Pancreas (tissue), 10 donors: ENCODE data around the gene SLC39A11. TPM values are rescaled to one million over a fixed set of nuclear protein-coding genes. Genes with fewer than 3 reads are reported as not detected.
"Not testable (repeated sequence)": the region's sequence is repeated elsewhere in the genome, so short reads cannot be mapped to it uniquely, and the experiment has no call there.

ENCODE experiments used
- ATAC-seq, 4 donors: fragments of 200-7000 bp; cut with Tn5 transposase; one replicate each; pipeline versions ENCODE4 v1.8.0 to v1.9.1; 2020; ENCODE audit warnings: mild to moderate bottlenecking in 4 of 4, moderate library complexity in 4 of 4
- DNase-seq, 6 donors: peaks; one replicate each; pipeline ENCODE4 v3.0.0-alpha.2; 2020
- FAIRE-seq: peaks from 2 replicates; lab custom pipeline; 2012; peaks lifted over from hg19 to GRCh38; lab: Jason Lieb, UNC
- H3K27ac ChIP-seq, 4 donors: fragments of 200-600 bp; sonication (generic); 1 replicate in 3 of 4; 2 replicates in 1 of 4; pipeline versions ENCODE4 v1.5.0 to v1.8.0; 2020
- H3K27me3 ChIP-seq, 4 donors: fragments of 200-600 bp; one replicate each; pipeline ENCODE4 v1.8.0; 2021
- H3K36me3 ChIP-seq, 3 donors: fragments of 200-600 bp; sonication (generic) in 1 of 3; one replicate each; pipeline versions ENCODE4 v1.5.0 to v1.8.0; 2020 to 2021
- H3K4me1 ChIP-seq, 3 donors: fragments of 200-600 bp; one replicate each; pipeline ENCODE4 v1.8.0; 2021
- H3K4me3 ChIP-seq, 4 donors: fragments of 200-600 bp; sonication (generic) in 2 of 4; one replicate each; pipeline versions ENCODE4 v1.5.0 to v1.8.0; 2020 to 2021
- H3K9me3 ChIP-seq, 4 donors: fragments of 200-600 bp; one replicate each; pipeline ENCODE4 v1.8.0; 2021
- CTCF ChIP-seq, 4 donors: fragments of 200-600 bp; sonication (generic) in 3 of 4; IDR thresholded peaks; one replicate each; pipeline versions ENCODE4 v1.5.0 to v1.8.0; 2021; ENCODE audit warnings: antibody characterized with exemption in 4 of 4
- WGBS, 2 donors: extraction: QIAGEN DNeasy Blood & Tissue Kit; methylation state at CpG; one replicate each; pipeline ENCODE4 v1.1.7; 2013; 5-methylcytosine and 5-hydroxymethylcytosine counted together
- intact Hi-C, 3 donors: fragments of 100-400 bp; cut with DNase I; formaldehyde crosslinking; loops; one replicate each; pipeline versions ENCODE4 v1.11.1 to v1.14.2; 2022
- polyA plus RNA-seq, 2 donors: library from polyadenylated mRNA; stranded (reverse); fragments of 200-250 nt; gene quantifications; one replicate each; pipeline ENCODE4 v1.2.3, GENCODE V29; 2013
- total RNA-seq, 6 donors: library from RNA; stranded (reverse); fragmentation: NEBNext Ultra II Directional in 4 of 6; extraction: Animal tissue kit (Norgen Biotek cat#: 25700) in 4 of 6; gene quantifications; one replicate each; pipeline versions ENCODE4 v1.2.1 to v1.2.4, GENCODE V29; 2021 to 2023
- donor health status: healthy with polysubstance abuse.
- donor health status: DM: no; HTN: no; CAD: no; lungs with moderate emphysema.
- donor health status: DM: no; HTN: no; CAD: no.
- donor health status: control.
- donor health status: control.
- donor health status: Bipolar disorder and iron deficiency.
- donor health status: DM: yes; HTN: yes; CAD: no.
- donor health status: DM: no; HTN: no; CAD: no.
- donor health status: DM: no; HTN: no; CAD: no.
- donor health status: DM: yes; HTN: yes; CAD: no.

SLC39A11 gene
- total and polyA plus RNA-seq, 8 donors: 7.9 to 32.9 (median 19.9) TPM

- ATAC-seq (no peak), DNase-seq (no peak), FAIRE-seq (no peak)
- Histone ChIP-seq H3K4me3 (no peak overlapping the region), H3K9me3 (no peaks in the 10 kb centered on the region), H3K27me3 (no peaks in the 10 kb centered on the region), H3K36me3 (no peaks in the 10 kb centered on the region), H3K4me1 (no peaks in the 10 kb centered on the region), H3K27ac (no peak overlapping the region)
- WGBS, 2 donors: 67 to 74% methylated on average over 1 of the region's 1 CpG
- TF ChIP-seq CTCF (IDR thresholded peaks at IDR 0.05): no peak
- intact Hi-C loops: no loop called here
Observed at GRCh38 chr17:72837335-72837734, 255.2 kb downstream of the SLC39A11 start.

- TF ChIP-seq CTCF (IDR thresholded peaks at IDR 0.05): no peak
- intact Hi-C loops: no loop called here
- ATAC-seq (no peak), FAIRE-seq (no peak), DNase-seq (no peak)
- H3K27ac ChIP-seq: no peak overlapping the region
- H3K36me3 ChIP-seq: no peaks in the 10 kb centered on the region
- H3K4me3 ChIP-seq: no peak overlapping the region
- no peaks in the 10 kb centered on the region for H3K9me3 ChIP-seq
- no peaks in the 10 kb centered on the region for H3K4me1 ChIP-seq
- WGBS, 2 donors: 95 to 98% methylated on average over 4 of the region's 4 CpGs
- no peaks in the 10 kb centered on the region for H3K27me3 ChIP-seq
Observed at GRCh38 chr17:72833128-72833765, 259.2 kb downstream of the SLC39A11 start.

- 92 to 95% methylated on average over 6 of the region's 6 CpGs for WGBS, 2 donors
- TF ChIP-seq CTCF (IDR thresholded peaks at IDR 0.05): no peak
- FAIRE-seq: no peak
- no peaks in the 10 kb centered on the region for H3K4me1 ChIP-seq
- no peaks in the 10 kb centered on the region for H3K36me3 ChIP-seq
- intact Hi-C loops: no loop called here
- H3K9me3 ChIP-seq: no peaks in the 10 kb centered on the region
- no peaks in the 10 kb centered on the region for H3K27me3 ChIP-seq
- H3K27ac ChIP-seq: no peak overlapping the region
- DNase-seq: no peak
- no peak for ATAC-seq
- H3K4me3 ChIP-seq: no peak overlapping the region
Observed at GRCh38 chr17:72832306-72832705, 260.2 kb downstream of the SLC39A11 start.

- 88 to 96% methylated on average over 4 of the region's 4 CpGs for WGBS, 2 donors
- Histone ChIP-seq H3K4me1 (no peaks in the 10 kb centered on the region), H3K27me3 (no peaks in the 10 kb centered on the region), H3K36me3 (no peaks in the 10 kb centered on the region), H3K4me3 (no peak overlapping the region), H3K9me3 (no peaks in the 10 kb centered on the region), H3K27ac (no peak overlapping the region)
- ATAC-seq (no peak), DNase-seq (no peak), FAIRE-seq (no peak)
- intact Hi-C loops: no loop called here
- no peak for TF ChIP-seq CTCF (IDR thresholded peaks at IDR 0.05)
Observed at GRCh38 chr17:72829883-72830282, 262.6 kb downstream of the SLC39A11 start.

GRCh38 chr17:72826602-72827001 lies 265.9 kb downstream of the SLC39A11 start:
- FAIRE-seq: no peak
- no peaks in the 10 kb centered on the region for H3K36me3 ChIP-seq
- ATAC-seq: no peak
- intact Hi-C loops: no loop called here
- H3K27ac ChIP-seq: no peak overlapping the region
- no peaks in the 10 kb centered on the region for H3K27me3 ChIP-seq
- no peaks in the 10 kb centered on the region for H3K9me3 ChIP-seq
- H3K4me3 ChIP-seq: no peak overlapping the region
- no peak for DNase-seq
- TF ChIP-seq CTCF (IDR thresholded peaks at IDR 0.05): no peak
- H3K4me1 ChIP-seq: no peaks in the 10 kb centered on the region
- WGBS, 2 donors: 97 to 98% methylated on average over 4 of the region's 4 CpGs

GRCh38 chr17:72826059-72826458 lies 266.4 kb downstream of the SLC39A11 start:
- H3K4me1 ChIP-seq, H3K9me3 ChIP-seq, ATAC-seq, intact Hi-C loops, H3K36me3 ChIP-seq, H3K27me3 ChIP-seq, H3K4me3 ChIP-seq, FAIRE-seq, DNase-seq, H3K27ac ChIP-seq: not testable (repeated sequence)
- 92 to 97% methylated on average over 2 of the region's 2 CpGs for WGBS, 2 donors
